ENCODE results near the gene LUZP1.

DNA sequence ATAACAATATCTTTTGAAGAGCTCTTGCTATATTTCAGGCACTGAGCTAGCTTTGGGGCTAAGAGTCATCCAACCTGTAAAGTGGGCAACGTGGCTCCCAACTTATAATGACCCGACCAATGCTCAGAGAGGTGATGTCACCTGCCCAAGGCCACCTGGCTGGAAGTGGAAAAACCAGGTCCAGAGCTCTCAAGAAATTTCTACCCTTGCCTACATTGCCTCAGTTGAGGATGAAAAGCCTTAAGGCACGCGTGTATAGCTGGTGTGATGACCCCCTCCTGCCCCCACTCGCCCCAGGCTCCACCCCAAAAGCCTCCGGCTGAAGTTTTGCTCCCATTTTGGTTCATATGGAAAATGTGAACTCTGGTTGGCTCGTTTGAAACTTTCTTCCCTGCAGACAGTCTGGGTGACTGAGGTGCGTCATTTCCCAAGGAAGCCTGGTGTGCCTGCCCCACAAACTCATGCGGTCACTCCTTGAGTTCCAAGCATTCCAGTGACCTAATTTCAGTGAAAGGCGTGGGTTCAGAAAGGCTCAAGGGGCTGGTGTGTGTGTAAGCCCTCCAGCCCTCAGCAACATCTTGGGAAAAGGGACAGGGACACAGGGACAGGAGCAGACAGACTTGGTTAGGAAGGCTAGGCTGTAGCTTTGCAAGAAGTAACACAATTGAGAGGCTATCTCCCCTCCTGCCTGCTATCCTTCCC lies 28.1 kb upstream of the LUZP1 start:
- TF ChIP-seq CTCF (IDR thresholded peaks at IDR 0.05; ENCODE audit: low read depth, low read length), result no peak
- TF ChIP-seq MYC (IDR thresholded peaks at IDR 0.05; ENCODE audit: low read depth, low read length), result no peak

Measured in NB4 (cell line).